Measurements from ENCODE around the gene RXFP2. TPM values are rescaled to one million over a fixed set of nuclear protein-coding genes. Genes with fewer than 3 reads are reported as not detected.

The RXFP2 gene
- total RNA-seq, 2 donors from 2014 or later, result not detected

DNA sequence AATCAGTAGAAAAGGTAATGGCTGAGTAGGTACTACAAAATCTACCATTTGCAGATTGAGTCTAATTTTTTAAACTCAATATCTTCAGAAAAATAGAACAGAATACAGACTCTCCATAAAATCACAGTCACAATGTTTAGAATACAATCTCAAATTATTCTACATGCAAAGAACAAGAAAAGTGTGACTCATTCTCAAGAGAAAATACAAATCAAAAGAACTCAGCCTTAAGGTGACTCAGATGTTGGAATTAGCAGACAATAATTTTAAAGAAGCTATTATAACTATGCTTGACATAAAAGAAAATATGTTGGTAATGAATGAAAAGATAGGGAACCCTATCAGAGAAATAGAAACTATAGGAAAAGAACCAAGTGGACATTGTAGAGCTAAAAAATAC, 78.9 kb downstream of the RXFP2 start:
- H3K27me3 ChIP-seq, result no peaks in the 10 kb centered on the region
- no peak for DNase-seq
- intact Hi-C loops (cut with DNase I), result no loop called here
- no peak overlapping the region for H3K4me3 ChIP-seq
- ATAC-seq, result no peak
- no peaks in the 10 kb centered on the region for H3K36me3 ChIP-seq (replicated peaks in 1 of 2; ENCODE audit: insufficient read depth in 1 of 2, low read depth in 2 of 2)
- no peaks in the 10 kb centered on the region for H3K9me3 ChIP-seq
- TF ChIP-seq CTCF (IDR thresholded peaks at IDR 0.05) (no peak), POLR2A (IDR thresholded peaks at IDR 0.05) (no peak)
- no peaks in the 10 kb centered on the region for H3K4me1 ChIP-seq
- H3K27ac ChIP-seq, result no peak overlapping the region

GRCh38 chr13:31824705-31825517, 85.6 kb downstream of the RXFP2 start:
- Histone ChIP-seq H3K27ac (no peak overlapping the region), H3K27me3 (no peaks in the 10 kb centered on the region), H3K36me3 (replicated peaks in 1 of 2; ENCODE audit: insufficient read depth in 1 of 2, low read depth in 2 of 2) (no peaks in the 10 kb centered on the region), H3K4me1 (no peaks in the 10 kb centered on the region), H3K4me3 (no peak overlapping the region), H3K9me3 (no peaks in the 10 kb centered on the region)
- intact Hi-C loops (cut with DNase I), result no loop called here
- DNase-seq, result no peak
- TF ChIP-seq POLR2A (IDR thresholded peaks at IDR 0.05) (no peak), CTCF (IDR thresholded peaks at IDR 0.05) (no peak)
- WGBS, 2 donors, result 80 to 83% methylated on average over 3 of the region's 3 CpGs
- no peak for ATAC-seq

GRCh38 chr13:31826521-31826920, 87.2 kb downstream of the RXFP2 start:
- Histone ChIP-seq H3K36me3 (replicated peaks in 1 of 2; ENCODE audit: insufficient read depth in 1 of 2, low read depth in 2 of 2) (no peaks in the 10 kb centered on the region), H3K9me3 (no peaks in the 10 kb centered on the region), H3K4me1 (no peaks in the 10 kb centered on the region), H3K27ac (no peak overlapping the region), H3K27me3 (no peaks in the 10 kb centered on the region), H3K4me3 (no peak overlapping the region)
- DNase-seq (no peak), ATAC-seq (no peak)
- no peak for TF ChIP-seq POLR2A (IDR thresholded peaks at IDR 0.05)
- no peak for TF ChIP-seq CTCF (IDR thresholded peaks at IDR 0.05)
- 60 to 64% methylated on average over 4 of the region's 4 CpGs for WGBS, 2 donors
- intact Hi-C loops (cut with DNase I), result no loop called here

DNA sequence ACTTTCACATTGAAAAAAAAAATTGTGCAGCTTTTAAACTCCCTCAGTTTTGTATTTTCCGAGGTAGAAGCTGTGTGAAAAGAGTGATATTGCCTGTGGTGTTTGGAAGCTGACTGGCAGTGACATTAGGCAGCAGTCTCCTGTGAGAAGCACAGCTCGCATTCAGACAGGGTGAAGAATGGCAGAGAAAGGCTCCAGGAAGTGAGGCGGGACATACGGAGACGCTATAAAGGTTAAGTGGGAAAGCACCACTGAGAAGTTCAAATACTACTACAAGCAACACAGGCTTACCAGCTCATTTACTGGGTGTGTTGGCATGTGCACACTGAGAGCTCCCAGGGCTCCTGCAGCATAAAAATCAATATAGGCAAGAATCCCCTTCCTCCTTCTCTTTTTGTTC, 88.4 kb downstream of the RXFP2 start:
- no peaks in the 10 kb centered on the region for H3K9me3 ChIP-seq
- intact Hi-C loops (cut with DNase I), result no loop called here
- H3K27me3 ChIP-seq, result no peaks in the 10 kb centered on the region
- TF ChIP-seq CTCF (IDR thresholded peaks at IDR 0.05) (no peak), POLR2A (IDR thresholded peaks at IDR 0.05) (no peak)
- H3K27ac ChIP-seq, result no peak overlapping the region
- H3K4me3 ChIP-seq, result no peak overlapping the region
- no peak for ATAC-seq
- H3K36me3 ChIP-seq (replicated peaks in 1 of 2; ENCODE audit: insufficient read depth in 1 of 2, low read depth in 2 of 2), result no peaks in the 10 kb centered on the region
- no peaks in the 10 kb centered on the region for H3K4me1 ChIP-seq
- no peak for DNase-seq
- 20 to 51% methylated on average over 5 of the region's 5 CpGs for WGBS, 2 donors

DNA sequence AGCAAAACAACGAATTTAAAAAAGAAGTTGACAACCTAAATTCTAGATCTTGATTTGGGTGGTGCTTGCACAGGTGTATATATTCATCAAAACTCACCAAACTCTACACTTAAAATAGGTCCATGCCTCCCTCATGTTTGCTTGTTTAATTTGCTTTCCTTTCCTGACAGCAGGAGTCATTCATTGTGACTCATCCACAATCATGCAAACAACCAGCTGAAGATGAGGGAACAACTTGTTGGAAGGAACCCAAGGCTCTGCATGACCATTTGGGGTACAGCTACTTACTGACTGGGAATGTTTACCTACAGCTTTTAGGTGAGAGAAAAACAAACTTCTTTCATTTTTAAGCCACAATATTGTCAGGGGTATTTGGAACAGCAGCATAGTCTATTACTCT, 96.6 kb downstream of the RXFP2 start:
- H3K27me3 ChIP-seq, result no peaks in the 10 kb centered on the region
- no peak overlapping the region for H3K4me3 ChIP-seq
- WGBS, 2 donors, result 66 to 83% methylated on average over 1 of the region's 1 CpG
- DNase-seq (no peak), ATAC-seq (no peak)
- TF ChIP-seq CTCF (IDR thresholded peaks at IDR 0.05) (no peak), POLR2A (IDR thresholded peaks at IDR 0.05) (no peak)
- H3K9me3 ChIP-seq, result no peaks in the 10 kb centered on the region
- H3K27ac ChIP-seq, result no peak overlapping the region
- no peaks in the 10 kb centered on the region for H3K4me1 ChIP-seq
- intact Hi-C loops (cut with DNase I), result no loop called here
- no peaks in the 10 kb centered on the region for H3K36me3 ChIP-seq (replicated peaks in 1 of 2; ENCODE audit: insufficient read depth in 1 of 2, low read depth in 2 of 2)
